ENCODE data around the gene GABRB1.

The GABRB1 gene

DNA sequence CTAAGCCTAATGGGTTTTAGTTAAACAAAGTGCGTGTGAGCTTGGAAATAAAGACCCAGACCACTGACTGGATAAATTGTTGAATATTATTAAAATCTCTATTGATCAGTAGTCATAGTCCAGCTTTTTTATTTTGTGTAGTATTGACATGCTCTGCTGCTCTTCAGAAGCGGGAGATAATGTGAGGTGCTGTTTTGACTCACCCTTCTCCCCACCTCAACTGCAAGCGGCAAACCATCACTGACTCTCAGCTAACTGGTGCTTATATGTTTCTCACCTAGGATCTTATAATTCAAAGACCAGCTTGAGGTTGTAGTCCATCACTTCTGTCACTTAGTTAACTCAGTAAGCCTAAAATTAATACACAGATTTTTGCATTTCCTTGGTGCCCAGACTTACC, 359.9 kb downstream of the GABRB1 start:
- no peak for DNase-seq

GRCh38 chr4:47406408-47406807, 375.0 kb downstream of the GABRB1 start:
- peak in 1 of 2 donors; percentile 5 for DNase-seq

GRCh38 chr4:47410271-47410670, 378.9 kb downstream of the GABRB1 start:
- no peak for DNase-seq

GRCh38 chr4:47413521-47413920, 382.2 kb downstream of the GABRB1 start:
- no peak for DNase-seq

- no peak for DNase-seq
These were observed 384.4 kb downstream of the GABRB1 start for GRCh38 chr4:47415719-47416118.

GRCh38 chr4:47418147-47418546, 386.8 kb downstream of the GABRB1 start:
- no peak for DNase-seq

GRCh38 chr4:47419296-47419695, 387.9 kb downstream of the GABRB1 start:
- no peak for DNase-seq

- DNase-seq, result no peak
These were observed 394.3 kb downstream of the GABRB1 start for GRCh38 chr4:47425628-47426027.

DNA sequence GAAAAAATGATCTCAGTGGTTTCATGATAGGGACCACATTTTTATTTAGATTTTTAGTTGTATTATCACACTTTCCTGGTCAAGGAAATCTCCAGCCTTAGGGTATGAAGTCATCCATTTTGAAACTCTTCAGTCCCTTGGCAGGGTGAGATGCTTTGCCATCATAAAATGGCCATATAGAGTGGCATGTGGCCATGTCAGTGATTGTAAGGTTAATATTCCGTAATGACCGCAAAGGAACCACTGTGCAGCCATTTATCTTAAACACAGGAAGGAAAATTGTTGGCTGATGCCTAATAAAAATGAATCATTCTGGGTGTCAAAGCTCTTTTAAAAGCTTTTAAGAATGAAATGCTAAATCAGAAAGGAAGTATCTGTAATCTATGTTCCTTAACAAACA, 396.6 kb downstream of the GABRB1 start:
- no peak for DNase-seq

- DNase-seq, result no peak
These were observed 401.4 kb downstream of the GABRB1 start for GRCh38 chr4:47432749-47433148.

DNA sequence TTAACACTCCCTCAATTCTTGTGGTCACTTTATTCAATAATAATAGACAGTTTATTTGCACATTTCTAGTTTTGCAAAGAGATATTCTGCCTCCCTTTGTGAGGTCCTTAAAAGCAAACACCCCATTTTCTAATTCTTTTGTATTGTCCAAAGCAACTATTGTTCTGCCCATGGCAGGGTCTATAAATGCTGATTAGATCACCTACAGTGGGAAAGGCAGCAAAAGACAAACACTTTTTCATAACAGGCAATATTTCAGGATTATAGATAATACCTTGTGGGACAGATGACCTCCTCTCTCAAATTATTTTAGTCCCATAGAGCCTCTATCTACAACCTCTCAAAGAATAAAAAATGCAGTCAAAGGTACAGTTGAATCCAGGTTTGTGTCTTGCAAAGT, 403.6 kb downstream of the GABRB1 start:
- DNase-seq, result no peak

DNA sequence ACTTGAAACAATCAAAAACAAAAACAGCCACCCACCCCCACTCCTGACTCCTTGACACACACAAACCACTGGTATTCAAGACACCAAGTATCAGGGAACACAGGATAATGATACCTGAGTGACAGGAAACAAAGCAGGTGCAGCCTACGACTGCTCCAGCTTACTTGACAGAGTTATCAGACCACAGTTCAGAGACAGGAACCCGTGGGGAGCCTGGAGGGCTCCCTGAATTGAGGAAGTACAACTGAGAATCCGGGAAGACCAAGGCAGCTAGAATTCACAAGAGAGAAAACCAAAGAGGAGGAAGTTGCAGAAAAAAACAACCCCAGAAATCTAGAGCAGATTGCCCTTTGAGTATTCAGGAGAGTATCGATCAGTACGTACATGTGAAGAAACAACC, 411.6 kb downstream of the GABRB1 start:
- DNase-seq, result peak; percentile 78 to 79

DNA sequence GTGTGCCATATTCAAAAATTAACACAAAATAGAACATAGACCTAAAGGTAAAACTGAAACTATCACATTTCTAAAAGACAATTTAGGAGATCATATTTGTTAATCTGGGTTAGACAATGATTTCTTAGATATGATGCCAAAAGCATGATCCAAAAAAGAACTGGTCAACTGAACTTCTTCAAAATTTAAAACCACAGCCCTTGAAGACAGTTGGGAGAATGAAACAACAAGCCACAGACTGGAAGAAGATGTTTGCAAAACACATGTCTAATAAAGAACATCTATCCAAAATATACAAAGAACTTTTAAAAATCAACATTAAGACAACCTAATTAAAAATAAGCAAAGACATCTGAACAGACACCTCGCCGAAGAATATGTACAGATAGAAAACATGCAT, 412.7 kb downstream of the GABRB1 start:
- DNase-seq, result peak in 1 of 2 donors; percentile 38

GRCh38 chr4:47451657-47452056, 420.3 kb downstream of the GABRB1 start:
- DNase-seq, result no peak

DNA sequence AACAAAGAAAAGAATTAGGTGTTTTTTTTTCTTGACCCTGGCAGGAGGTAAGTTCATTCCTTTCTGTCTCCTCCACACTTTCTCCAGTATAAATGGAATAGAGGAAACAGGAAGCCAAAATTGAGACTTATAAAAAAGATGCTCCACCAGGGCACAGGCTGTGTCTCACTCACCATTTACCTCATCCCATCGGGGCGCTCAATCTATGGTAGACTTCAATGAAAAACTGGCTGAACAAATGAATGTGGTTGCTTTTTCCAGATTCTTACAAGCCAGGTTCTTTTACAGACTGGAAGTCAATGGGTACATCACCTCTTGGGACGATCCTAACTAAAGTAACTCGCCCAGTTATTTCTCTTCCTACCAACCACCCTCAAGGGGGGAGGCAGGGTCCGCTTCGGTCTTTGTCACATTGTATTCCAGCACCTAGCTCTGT, 431.4 kb downstream of the GABRB1 start:
- DNase-seq, result no peak

- peak; percentile 99 for DNase-seq
These were observed 432.0 kb downstream of the GABRB1 start, which contains the start of gene COMMD8 for GRCh38 chr4:47463235-47463956. COMMD8 (minus strand) TSS chr4:47463702; CDS start chr4:47463651, 51 bp downstream.

GRCh38 chr4:47465004-47465403, 433.6 kb downstream of the GABRB1 start:
- DNase-seq, result peak; percentile 9 to 43

DNA sequence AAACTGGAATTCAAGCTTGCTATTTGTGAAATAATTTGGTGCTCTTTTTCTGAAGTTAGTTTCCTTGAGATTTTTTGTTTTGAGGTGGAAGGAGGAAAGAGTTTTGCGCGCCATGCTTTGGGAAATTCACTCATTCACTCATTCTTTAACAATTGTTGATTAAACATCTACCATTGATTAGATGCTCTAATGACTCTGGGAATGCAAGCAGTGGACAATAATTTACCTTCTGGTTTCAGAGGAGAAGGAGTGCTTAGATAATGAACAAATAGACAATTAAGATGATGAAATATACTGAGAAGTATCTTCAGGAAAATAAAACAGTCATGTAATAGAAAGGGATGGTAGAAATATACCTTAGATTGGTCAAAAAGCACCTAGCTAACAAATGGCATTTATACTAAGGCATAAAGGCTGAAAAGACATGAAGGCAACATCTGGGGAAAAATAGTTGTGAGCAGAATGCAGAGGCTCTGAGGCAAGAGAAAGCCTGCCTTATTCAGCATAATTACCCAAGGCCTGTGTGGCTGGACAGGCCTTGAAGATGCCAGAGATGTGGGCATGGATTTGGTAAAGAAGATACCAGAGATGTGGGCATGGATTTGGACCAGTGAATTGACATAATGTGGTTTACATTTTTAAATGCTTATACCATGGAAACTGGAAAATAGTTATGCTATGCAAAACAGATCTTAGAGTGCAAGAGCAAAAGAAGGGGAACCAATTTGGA, 434.9 kb downstream of the GABRB1 start:
- no peak for DNase-seq

DNA sequence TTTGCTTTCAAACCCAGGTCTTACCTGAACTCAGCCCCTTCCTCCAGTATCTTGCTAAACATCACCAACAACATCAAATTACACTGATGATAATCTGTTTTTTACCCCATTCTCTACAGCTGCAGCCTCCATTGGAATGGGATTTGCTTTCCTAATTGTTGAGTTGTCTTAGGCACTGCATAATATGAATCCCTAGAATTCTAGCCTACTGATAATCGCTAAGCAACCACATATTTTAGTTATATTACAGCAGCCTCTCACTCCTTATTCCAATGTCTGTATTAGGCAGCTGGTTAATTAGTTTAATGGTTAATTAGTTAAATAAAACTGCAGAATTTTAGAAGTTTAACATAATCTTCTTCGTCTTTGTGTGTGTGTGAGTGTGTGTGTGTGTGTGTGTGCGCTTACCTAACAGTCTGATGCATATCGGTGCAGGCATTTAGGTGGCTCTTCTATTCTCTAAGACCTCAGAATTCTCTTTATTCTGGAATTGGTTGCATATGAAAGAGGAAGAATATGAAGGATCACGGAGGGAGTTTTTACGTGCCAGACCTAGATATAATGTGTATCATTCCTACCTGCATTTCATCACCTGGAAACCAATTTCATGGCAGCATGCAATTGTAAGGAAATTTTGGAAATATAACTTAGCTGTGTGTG, 437.5 kb downstream of the GABRB1 start:
- no peak for DNase-seq

DNA sequence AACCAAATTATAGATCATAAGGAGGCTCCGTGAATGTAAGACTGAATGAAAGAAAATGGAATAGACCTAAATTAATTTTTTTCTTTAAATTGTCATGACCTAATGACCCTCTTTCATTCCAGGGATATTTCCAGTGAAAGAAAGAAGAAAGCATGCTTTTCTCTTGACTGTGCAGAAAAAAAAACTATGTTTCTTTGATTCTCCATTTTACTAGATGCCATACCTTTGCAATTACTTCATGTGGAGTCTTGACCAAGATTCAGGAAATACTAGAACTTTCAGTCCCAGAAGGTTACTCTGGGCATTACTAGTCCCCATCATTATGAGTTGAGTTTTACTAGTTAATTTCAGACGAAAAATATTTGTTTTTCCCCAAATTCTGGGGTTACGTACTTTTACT, 438.6 kb downstream of the GABRB1 start:
- DNase-seq, result no peak

- no peak for DNase-seq
These were observed 439.7 kb downstream of the GABRB1 start for GRCh38 chr4:47471064-47471463.

DNA sequence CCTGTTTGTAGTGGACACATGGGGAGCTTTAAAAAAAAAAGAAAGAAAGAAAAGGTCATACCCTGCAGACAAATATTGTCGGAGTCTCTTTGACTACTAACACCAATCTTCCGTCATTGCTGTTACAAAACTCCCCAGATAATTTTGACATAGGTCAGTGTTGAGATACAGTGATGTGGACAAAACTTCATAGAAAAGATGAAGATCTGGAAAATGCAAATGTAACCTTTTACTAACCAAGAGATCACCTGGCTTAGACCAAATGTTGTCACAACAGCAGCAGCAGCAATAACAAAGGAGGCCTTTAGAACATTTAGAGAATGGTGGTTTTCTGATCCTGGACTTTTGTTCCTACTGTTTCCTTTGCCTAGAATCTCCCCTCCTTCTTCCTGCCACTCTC, 440.2 kb downstream of the GABRB1 start:
- DNase-seq, result no peak

DNA sequence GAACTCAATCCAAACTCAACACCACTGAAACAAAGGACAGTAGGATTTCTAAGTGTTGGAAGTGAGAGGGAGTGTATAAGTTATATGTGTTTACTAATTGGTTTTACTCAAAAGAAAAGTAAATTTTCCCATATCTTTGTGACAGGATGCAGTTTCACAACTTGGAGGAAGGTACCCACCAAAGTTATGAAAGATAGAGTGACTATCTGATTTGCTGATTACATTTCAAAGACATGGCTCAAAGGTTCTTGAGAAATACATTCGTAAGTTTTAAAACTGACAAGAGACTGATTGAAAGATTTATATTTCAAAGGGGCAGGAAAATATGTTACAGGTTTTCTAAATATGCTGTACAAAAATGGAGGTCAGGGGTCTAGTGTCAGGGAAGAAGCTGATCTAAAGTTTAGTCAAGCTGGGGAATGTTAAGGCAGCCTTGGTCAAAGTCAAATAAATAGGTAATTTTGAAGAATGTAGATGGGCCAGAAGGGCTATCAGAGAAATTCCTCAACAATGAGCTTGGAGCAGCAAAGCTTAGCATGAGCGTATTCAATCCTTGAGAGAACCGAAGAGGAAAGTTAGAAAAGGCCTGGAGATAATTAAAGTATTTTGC, 441.9 kb downstream of the GABRB1 start:
- DNase-seq, result no peak

All from inflammatory macrophage (primary cell).